Lower lobe of right lung (tissue), 2 donors: ENCODE data around the gene FOCAD. TPM values are rescaled to one million over a fixed set of nuclear protein-coding genes. Genes with fewer than 3 reads are reported as not detected.
A peak's percentile ranks its signal among the peaks of the same experiment; 100 is the strongest.
"Not testable (repeated sequence)": the region's sequence is repeated elsewhere in the genome, so short reads cannot be mapped to it uniquely, and the experiment has no call there.

Experiments
- ATAC-seq, 2 donors: fragments of 200-7000 bp; cut with Tn5 transposase; one replicate each; pipeline ENCODE4 v1.9.1; 2020 to 2022; ENCODE audit warnings: mild to moderate bottlenecking in 2 of 2, moderate library complexity in 2 of 2
- DNase-seq: peaks from one replicate; pipeline ENCODE4 v3.0.0-alpha.2; 2020
- H3K27ac ChIP-seq: fragments of 200-600 bp; one replicate; pipeline ENCODE4 v1.8.0; 2022
- H3K27me3 ChIP-seq: fragments of 200-600 bp; one replicate; pipeline ENCODE4 v1.8.0; 2022; ENCODE audit warnings: low read depth
- H3K36me3 ChIP-seq: fragments of 200-600 bp; one replicate; pipeline ENCODE4 v1.8.0; 2022; ENCODE audit warnings: mild to moderate bottlenecking
- H3K4me1 ChIP-seq: fragments of 200-600 bp; one replicate; pipeline ENCODE4 v1.8.0; 2022
- H3K4me3 ChIP-seq: fragments of 200-600 bp; one replicate; pipeline ENCODE4 v1.8.0; 2022; ENCODE audit warnings: mild to moderate bottlenecking
- H3K9me3 ChIP-seq: fragments of 200-600 bp; one replicate; pipeline ENCODE4 v1.8.0; 2022
- CTCF ChIP-seq: fragments of 200-600 bp; IDR thresholded peaks from one replicate; pipeline ENCODE4 v1.8.0; 2022; ENCODE audit warnings: antibody characterized with exemption, mild to moderate bottlenecking
- intact Hi-C: fragments of 100-400 bp; cut with DNase I; formaldehyde crosslinking; loops from one replicate; pipeline ENCODE4 v1.11.0; 2022
- total RNA-seq: library from RNA; stranded (reverse); fragmentation: NEBNext Ultra II Directional; extraction: Animal tissue kit (Norgen Biotek cat#: 25700); gene quantifications from one replicate; pipeline ENCODE4 v1.2.1, GENCODE V29; 2021
- donor health status: DM: no; HTN: yes; CAD: no; lungs with severe emphysema.

The FOCAD gene
- total RNA-seq, 1 donor from 2014 or later: 29.5 TPM

DNA sequence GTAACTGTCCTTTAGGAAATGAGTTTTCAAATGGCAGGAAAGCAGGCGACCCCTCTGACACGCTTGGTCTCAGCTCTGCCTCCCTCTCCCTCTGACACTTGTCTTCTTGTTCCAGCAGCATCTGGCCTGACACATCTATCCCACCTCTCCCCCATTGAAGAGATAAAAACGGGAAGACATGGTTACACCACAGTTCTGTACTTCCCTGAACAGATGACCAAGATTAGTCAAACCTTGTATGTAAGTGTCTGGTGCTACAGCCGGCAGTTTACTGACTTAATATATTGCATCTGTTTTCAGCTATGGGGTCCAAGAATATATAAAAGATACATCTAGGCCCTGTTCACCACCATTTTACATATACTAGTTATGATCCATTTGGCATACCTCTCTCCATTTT lies 32.1 kb upstream of the FOCAD start:
- no peak for TF ChIP-seq CTCF
- no peaks in the 10 kb centered on the region for H3K9me3 ChIP-seq
- H3K4me3 ChIP-seq: no peak overlapping the region
- intact Hi-C loops: no loop called here
- DNase-seq (no peak), ATAC-seq (no peak)
- H3K27ac ChIP-seq: no peak overlapping the region
- H3K4me1 ChIP-seq: no peaks in the 10 kb centered on the region
- H3K36me3 ChIP-seq: no peaks in the 10 kb centered on the region
- H3K27me3 ChIP-seq: no peaks in the 10 kb centered on the region

- Histone ChIP-seq H3K4me3 (peak overlapping the region; percentile 61), H3K27ac (peak overlapping the region; percentile 46)
- H3K27me3 ChIP-seq, H3K9me3 ChIP-seq, H3K4me1 ChIP-seq, ATAC-seq, DNase-seq, intact Hi-C loops, H3K36me3 ChIP-seq: not testable (repeated sequence)
Observed at GRCh38 chr9:20658246-20658667, 25.8 kb upstream of the FOCAD start.

- TF ChIP-seq CTCF: no peak
Observed at GRCh38 chr9:20658677-20659473, 25.2 kb upstream of the FOCAD start.

GRCh38 chr9:20659474-20659967 lies 24.5 kb upstream of the FOCAD start:
- no peak for DNase-seq
- intact Hi-C loops: no loop called here
- Histone ChIP-seq H3K36me3 (no peaks in the 10 kb centered on the region), H3K4me1 (peaks cover 7% of the 10 kb centered on the region), H3K27ac (no peak overlapping the region), H3K4me3 (peak overlapping the region; percentile 61), H3K27me3 (no peaks in the 10 kb centered on the region), H3K9me3 (no peaks in the 10 kb centered on the region)
- no peak for TF ChIP-seq CTCF
- ATAC-seq: no peak

More at GRCh38 chr9:20658677-20659473, 25.2 kb upstream of the FOCAD start:
- ATAC-seq (peak in 1 of 2 donors; percentile 55), DNase-seq (no peak)
- Histone ChIP-seq H3K4me3 (peak overlapping the region; percentile 61), H3K9me3 (no peaks in the 10 kb centered on the region), H3K27ac (peak overlapping the region; percentile 46), H3K4me1 (peaks cover 7% of the 10 kb centered on the region), H3K27me3 (no peaks in the 10 kb centered on the region), H3K36me3 (no peaks in the 10 kb centered on the region)
- intact Hi-C loops: no loop called here

DNA sequence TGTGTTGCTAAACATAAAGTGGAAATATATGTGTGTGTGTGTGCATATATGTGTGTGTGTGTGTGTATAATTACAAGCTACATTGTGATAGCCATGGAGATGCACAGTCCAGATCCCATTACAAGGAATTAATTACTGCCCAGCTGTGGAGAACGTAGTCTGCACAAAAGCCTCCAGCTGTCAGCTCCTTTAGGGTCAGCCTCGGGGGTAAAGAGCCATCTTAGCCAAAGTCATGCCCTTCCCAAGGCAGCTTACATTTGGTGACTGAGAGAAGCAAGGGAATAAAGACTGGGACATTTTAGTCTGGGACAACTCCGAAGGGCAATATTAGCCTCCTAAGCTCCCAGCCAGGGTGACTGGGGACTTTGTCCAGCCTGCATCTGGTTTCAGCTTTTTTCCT lies 21.9 kb upstream of the FOCAD start:
- H3K27ac ChIP-seq: no peak overlapping the region
- TF ChIP-seq CTCF: no peak
- intact Hi-C loops: no loop called here
- DNase-seq (no peak), ATAC-seq (no peak)
- no peak overlapping the region for H3K4me3 ChIP-seq
- peaks cover 7% of the 10 kb centered on the region for H3K4me1 ChIP-seq
- H3K27me3 ChIP-seq: no peaks in the 10 kb centered on the region
- H3K36me3 ChIP-seq: no peaks in the 10 kb centered on the region
- H3K9me3 ChIP-seq: no peaks in the 10 kb centered on the region

GRCh38 chr9:20663133-20663532 lies 20.9 kb upstream of the FOCAD start:
- no peak overlapping the region for H3K27ac ChIP-seq
- H3K9me3 ChIP-seq: no peaks in the 10 kb centered on the region
- no peaks in the 10 kb centered on the region for H3K36me3 ChIP-seq
- ATAC-seq (no peak), DNase-seq (no peak)
- intact Hi-C loops: no loop called here
- TF ChIP-seq CTCF: no peak
- no peak overlapping the region for H3K4me3 ChIP-seq
- no peaks in the 10 kb centered on the region for H3K27me3 ChIP-seq
- H3K4me1 ChIP-seq: peaks cover 7% of the 10 kb centered on the region
